Retina (tissue), 1 donor: Measurements from ENCODE around the gene CRACR2A.

ENCODE experiments used
- DNase-seq: peaks from one replicate; pipeline ENCODE4 v3.0.0-alpha.2; 2016

Gene CRACR2A, protein sequence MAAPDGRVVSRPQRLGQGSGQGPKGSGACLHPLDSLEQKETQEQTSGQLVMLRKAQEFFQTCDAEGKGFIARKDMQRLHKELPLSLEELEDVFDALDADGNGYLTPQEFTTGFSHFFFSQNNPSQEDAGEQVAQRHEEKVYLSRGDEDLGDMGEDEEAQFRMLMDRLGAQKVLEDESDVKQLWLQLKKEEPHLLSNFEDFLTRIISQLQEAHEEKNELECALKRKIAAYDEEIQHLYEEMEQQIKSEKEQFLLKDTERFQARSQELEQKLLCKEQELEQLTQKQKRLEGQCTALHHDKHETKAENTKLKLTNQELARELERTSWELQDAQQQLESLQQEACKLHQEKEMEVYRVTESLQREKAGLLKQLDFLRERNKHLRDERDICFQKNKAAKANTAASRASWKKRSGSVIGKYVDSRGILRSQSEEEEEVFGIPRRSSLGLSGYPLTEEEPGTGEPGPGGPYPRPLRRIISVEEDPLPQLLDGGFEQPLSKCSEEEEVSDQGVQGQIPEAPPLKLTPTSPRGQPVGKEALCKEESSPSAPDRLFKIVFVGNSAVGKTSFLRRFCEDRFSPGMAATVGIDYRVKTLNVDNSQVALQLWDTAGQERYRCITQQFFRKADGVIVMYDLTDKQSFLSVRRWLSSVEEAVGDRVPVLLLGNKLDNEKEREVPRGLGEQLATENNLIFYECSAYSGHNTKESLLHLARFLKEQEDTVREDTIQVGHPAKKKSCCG

DNA sequence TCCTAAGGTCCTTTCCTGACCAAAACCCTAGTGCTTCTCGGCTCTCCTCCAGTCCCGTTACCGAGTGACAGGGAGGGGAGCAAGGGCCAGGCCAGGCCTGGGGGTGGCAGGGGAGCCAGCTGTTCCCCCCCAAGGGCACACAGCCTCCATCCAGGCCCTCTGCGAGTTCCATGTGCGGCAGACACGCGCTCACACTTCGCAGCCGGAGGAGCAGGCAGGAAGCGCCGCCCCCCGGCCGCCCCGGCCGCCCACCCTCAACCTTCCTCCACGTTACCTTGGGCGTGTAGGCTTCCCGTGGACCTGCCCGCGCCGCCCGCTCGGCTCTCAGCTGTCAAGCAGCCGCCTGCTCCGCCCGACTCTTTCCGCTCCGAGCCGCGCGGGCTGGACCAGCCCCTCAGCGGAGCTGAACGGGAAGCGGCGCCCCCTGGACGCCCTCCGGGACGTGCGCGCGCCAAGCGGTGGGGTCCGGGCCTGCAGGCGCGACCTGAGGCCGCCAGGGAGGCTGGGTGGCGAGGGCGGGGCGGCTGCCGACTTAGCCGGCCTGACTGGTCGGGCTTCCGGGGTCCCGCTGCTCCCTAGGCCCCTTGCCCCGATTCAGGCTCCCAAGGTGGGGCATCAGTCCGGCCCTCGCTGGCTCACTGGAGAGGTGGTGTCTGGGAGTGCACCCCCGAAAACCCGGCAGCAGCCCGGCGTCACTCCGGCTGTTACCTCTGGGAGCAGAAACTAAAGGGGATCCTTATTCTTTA lies at the start of gene CRACR2A:
Gene CRACR2A (minus strand): TSS at position 369 of the 746 bp plus-strand sequence. CDS start 56,110 bp downstream, outside the sequence.
- DNase-seq = peak; percentile 84

DNA sequence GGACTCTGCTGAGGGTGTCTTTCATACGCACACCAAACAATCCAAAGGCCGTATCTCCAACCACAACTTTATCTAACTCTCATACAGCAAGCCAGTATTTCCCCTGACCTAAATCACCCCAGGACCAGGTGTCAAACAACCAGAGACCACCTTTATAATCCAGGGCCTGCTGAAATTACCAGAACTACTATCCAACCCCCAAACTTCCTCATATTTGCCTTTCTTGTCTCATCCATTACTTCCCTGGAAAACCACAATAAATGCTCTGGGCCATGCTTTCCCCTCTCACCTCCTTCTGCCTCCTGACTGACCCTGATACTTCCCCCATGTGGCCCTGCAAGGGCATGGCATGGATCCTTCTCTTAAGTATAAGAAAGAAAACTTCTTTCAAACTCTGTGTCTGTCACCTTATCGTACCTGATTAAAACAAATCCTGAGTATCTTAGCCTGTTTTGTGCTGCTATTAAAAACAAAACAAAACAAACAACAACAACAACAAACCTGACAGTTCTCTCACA lies 44.7 kb upstream of the CRACR2A start:
- DNase-seq = no peak

DNA sequence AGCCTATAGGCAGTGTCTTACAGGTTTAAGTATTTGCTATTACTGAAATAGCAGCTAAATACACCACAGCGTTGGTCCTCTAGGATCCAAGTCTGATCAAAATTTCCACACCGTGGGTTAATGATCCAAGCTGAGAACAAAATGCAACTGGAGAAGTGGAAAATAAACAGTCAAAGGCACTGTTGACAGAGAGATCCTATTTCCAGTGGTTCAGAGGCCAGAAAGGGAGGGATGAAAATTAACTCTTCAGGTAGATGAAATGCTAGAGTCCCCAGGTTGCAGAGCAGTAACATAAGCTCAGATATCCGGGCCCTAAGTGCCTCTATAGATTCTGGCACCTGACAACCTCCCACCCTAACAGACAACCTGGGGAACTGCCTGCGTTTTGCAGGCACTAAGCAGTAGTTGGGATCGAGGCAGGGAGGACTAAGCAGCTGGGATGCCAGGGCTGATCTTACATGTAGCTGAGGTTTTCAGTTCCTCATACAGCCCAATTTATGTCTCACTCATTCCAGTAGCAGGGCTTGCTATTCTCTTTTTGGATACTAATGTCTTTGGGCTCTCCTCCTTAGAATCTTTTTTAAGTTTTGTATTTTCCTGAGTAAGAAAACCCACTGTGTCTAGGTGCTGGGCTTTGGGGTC lies 42.7 kb upstream of the CRACR2A start:
- DNase-seq = no peak

GRCh38 chr12:3795066-3795465 lies 42.2 kb upstream of the CRACR2A start:
- DNase-seq = no peak

DNA sequence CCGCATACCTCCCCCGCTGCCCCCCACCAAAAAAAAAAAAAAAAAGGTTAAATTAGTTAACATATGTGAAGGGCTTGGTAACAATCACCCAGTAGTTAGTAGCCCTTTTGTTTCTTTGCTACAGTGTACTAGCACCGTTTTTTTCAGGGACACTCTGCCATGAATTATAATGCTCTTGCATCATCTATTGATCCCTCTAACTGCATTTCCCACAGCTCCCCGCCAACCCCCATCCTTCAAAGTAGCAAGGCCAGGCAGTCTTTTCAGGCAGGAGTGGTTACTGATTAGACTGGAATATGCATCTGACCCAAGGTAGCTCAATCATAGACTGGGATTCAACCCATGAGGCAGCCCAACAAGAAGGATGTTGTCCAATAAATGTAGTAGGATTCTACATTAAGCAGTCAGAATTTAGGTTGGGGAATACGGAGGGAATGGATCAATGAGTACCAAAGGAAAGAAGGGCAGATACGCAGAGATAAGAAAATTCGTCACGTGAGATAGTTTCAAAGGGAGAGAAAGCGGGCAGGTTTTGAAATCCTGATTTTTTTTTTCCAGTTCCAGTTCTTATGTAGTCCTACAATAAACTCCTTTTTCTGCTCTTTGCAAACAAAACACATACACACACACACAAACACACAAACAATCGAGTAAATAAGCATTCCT lies 39.8 kb upstream of the CRACR2A start:
- no peak for DNase-seq

DNA sequence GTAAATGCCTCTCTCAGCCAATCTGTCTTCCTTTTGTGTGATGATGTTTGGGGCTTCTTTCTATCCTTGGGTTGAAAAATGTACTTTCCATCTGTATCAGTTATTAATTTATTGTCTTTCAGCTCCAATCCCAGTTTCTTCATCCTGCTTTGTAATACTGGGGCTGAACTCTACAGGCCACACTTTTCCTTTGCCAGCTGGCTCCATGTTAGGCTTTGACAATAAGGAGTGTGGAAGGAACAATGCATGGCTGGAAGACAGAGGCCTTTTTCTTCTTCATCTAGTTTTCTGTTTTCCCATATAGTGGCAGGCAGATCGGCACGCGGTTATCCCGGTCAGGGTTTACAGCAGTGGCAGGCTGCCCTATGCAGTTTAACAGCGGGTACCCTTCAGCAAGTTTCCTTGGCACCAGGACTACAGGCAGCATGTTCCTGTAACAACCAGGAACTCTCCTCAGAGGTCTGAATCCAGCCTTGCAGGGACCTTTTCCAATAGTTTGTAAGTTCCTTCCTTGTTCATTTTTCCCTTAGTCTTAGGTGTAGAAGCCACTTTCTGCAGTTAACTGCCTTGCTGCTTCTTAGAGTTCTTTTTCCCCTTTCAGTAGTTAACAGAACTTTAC lies 38.5 kb upstream of the CRACR2A start:
- DNase-seq = peak; percentile 18

GRCh38 chr12:3790642-3791041 lies 37.7 kb upstream of the CRACR2A start:
- peak; percentile 28 for DNase-seq

DNA sequence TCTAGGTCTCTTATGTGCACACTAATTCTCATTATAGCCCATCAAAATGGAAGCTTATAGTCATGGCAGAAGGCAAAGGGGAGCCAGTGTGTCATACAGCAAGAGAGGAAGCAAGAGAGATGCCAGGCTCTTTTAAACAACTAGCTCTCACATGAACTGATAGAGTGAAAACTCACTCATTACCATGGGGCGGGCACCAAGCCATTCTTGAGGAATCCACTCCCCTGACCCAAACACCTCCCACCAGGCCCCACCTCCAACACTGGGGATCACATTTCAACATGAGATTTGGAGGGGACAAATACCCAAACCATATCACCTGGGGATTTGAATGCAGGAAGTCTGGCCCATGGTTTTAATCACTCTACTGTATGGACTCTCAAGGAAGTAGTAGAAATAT lies 36.9 kb upstream of the CRACR2A start:
- no peak for DNase-seq

DNA sequence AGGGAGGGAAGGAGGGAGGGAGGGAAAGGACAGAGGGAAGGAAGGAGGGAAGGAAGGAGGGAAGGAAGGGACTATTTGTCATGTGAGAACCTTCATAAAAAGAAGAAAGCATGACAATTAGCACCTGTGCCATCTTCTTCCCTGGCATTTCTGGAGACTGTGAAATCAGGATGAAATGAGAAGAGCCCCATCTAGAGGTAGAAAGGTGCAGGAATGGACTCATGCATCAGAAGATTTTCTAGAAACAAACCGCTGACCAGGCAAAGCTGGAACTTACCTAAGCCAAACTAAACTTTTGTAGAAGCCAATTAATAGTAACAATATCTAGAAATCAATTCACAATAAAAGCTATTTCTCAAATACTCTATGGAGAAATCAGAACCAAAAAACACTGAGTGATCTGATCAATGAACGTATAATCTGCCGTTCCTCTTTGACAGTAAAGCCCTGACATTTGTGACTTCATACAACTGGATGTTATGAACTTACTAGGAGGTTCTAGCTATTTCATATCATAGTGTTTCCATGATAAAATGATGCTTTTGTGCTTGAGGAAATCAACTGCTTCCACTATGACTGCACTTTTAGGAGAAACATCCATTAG lies 24.4 kb upstream of the CRACR2A start:
- peak; percentile 54 for DNase-seq

DNA sequence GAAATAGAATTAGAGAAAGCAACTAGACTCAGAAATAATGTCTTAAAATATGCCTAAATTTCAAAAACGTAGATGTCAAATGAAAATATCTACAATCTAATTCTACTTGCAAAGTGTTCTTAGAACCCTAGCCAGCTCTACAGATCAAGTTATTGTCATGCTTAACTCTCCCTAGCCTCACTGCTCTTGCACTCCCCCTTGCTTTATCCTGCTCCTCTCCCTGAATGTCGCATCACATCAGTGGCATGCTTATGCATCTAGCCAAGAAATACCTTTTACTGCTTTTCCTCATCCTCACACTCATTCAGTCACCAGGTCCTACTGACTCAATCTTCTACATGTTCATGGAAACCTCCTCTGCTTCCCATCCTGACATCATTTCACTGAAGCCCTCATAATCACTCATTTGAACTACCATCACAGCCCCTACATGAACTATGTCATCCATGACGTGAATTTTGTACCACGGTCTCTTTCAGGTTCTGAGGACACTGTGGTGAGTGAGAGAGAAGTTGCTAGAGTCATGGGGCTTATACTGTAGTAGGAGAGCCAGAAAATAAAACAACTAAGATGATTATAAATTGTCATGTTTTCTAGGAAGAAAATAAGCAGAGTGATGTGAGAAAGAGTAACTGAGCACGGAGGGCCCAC lies 22.6 kb upstream of the CRACR2A start:
- DNase-seq = no peak

GRCh38 chr12:3772380-3772779 lies 19.5 kb upstream of the CRACR2A start:
- DNase-seq = no peak

- no peak for DNase-seq
Measured at GRCh38 chr12:3771853-3772252, 18.9 kb upstream of the CRACR2A start.

GRCh38 chr12:3770891-3771290 lies 18.0 kb upstream of the CRACR2A start:
- DNase-seq = no peak

GRCh38 chr12:3768911-3769447 lies 16.1 kb upstream of the CRACR2A start:
- DNase-seq = no peak

- DNase-seq = no peak
Measured at GRCh38 chr12:3761116-3761735, 8.3 kb upstream of the CRACR2A start.

GRCh38 chr12:3759878-3760277 lies 7.0 kb upstream of the CRACR2A start:
- DNase-seq = no peak

DNA sequence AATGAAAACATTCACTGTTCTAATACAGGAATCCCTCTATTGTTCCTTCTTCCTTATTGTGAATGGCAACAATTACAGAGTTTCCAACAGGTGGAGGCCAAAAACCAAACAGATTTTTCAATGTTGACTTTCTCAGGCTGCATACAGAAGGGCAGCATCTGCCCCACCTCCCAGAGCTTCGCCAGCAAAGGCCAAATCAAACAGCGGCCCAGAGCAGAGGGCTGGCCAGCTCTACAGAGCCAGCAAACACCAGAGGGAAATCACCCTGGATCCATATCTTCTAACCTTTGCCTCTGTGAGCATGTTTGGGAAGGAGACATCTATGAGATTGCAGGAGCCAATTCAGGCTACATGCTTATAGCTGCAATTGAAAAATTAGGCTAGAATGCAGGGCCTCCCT lies 4.4 kb upstream of the CRACR2A start:
- no peak for DNase-seq

DNA sequence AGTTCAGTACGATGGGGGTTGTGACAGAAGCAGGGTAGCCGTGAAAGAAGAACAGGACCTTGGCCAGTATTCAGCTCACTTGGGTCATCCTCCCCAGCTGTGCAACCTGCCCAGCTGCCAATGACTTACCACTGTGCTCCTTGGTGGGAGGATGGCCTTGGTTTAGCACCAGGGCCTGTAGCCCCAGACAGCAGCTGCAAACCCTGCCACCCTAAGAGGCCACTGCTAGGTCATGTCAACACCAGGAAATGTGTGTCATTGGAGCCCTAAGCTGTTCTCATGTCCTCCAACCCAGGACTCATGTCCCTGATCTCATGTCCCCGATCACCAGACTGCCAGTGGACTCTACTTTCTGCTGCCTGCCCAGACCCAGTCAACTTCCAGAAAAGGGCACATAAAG lies 3.0 kb upstream of the CRACR2A start:
- no peak for DNase-seq

DNA sequence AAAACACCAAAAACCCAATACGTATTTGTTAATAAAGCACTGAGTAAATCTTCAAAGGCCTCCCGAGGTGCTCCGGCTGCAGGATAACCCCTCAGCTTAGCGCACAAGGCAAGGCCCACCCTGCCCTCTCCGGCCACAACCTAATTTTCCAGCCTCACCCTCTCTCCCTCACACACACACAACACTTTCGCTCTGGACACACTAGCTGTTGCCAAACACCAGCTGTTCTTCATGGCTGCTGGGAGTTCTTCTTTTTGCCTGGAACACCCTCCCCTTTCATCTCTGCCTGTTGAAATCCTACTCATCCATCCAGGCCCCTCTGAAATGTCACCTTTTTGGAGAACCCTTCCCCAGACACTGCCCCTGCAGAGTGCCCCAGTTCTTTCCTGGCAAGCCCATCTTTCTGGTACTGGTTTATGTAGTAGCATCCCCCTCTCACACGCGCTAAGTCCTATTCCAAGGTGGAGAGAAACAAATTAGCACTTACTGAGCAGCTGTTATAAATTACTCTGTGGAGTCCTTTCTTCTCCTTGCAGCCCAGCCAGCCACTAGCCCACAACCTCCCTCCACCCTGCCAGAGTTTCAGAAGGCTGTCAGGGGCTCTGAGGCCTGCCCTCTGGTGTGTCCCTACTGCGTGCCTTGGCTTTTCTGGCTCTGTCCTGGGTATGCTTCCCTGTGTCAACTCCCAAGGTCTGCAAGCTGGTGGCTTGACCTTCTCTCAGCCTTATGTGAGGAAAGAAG lies 805 bp upstream of the CRACR2A start:
- DNase-seq = no peak
